Endothelial cell of umbilical vein (primary cell): ENCODE measurements around the gene PIWIL4. TPM values are rescaled to one million over a fixed set of nuclear protein-coding genes. Genes with fewer than 3 reads are reported as not detected.

Experiments used
- BruUV-seq: library from RNA; stranded (reverse); fragments of 400-500 nt; replicated peaks from 2 replicates; lab custom pipeline; 2021; lab: Mats Ljungman, UMichigan
- CTCF ChIA-PET: fragments of 300-600, 350-600 bp; sonication (Branson Sonifier 250); formaldehyde crosslinking; loops from one replicate; lab custom pipeline; 2021; ENCODE audit warnings: antibody characterized with exemption, inconsistent platforms; lab: Charles Lee
- POLR2A ChIA-PET: fragments of 300-600, 350-600 bp; sonication (Branson Sonifier 250); formaldehyde crosslinking; loops from one replicate; lab custom pipeline; 2021; ENCODE audit warnings: antibody characterized with exemption, inconsistent platforms; lab: Charles Lee
- DNase-seq: peaks from one replicate; pipeline ENCODE4 v3.0.0-alpha.2; 2011; ENCODE audit warnings: low read depth, low spot score
- FAIRE-seq: peaks from 2 replicates; lab custom pipeline; 2011; peaks lifted over from hg19 to GRCh38; lab: Jason Lieb, UNC
- H2AFZ ChIP-seq: 2 replicates; pipeline ENCODE4 v1.6.0; 2012; ENCODE audit warnings: low read depth, low read length, control low read depth, inconsistent platforms
- H3K27ac ChIP-seq: 2 replicates; pipeline ENCODE4 v1.5.1; 2011; ENCODE audit warnings: low read depth, mild to moderate bottlenecking, control low read depth, low read length, moderate library complexity; ENCODE audit not compliant: insufficient read depth
- H3K27me3 ChIP-seq, 2 experiments: 2 replicates each; pipeline versions ENCODE4 v1.6.0 to v1.6.1; 2011; ENCODE audit warnings: low read length in 2 of 2, mixed read lengths in 1 of 2; ENCODE audit not compliant: control insufficient read depth in 2 of 2, insufficient read depth in 2 of 2
- H3K36me3 ChIP-seq, 2 experiments: 2 replicates in 1 of 2; 3 replicates in 1 of 2; pipeline ENCODE4 v1.5.1; 2011; ENCODE audit warnings: low read length in 2 of 2, mild to moderate bottlenecking in 1 of 2, moderate library complexity in 1 of 2; ENCODE audit not compliant: control insufficient read depth in 2 of 2, insufficient read depth in 2 of 2; ENCODE audit errors: extremely low read depth in 1 of 2
- H3K4me1 ChIP-seq: 3 replicates; pipeline ENCODE4 v1.5.1; 2011; ENCODE audit warnings: mild to moderate bottlenecking, low read length; ENCODE audit not compliant: control insufficient read depth, insufficient read depth; ENCODE audit errors: extremely low read depth
- H3K4me2 ChIP-seq: 2 replicates; pipeline ENCODE4 v1.6.1; 2011; ENCODE audit warnings: low read length, control low read depth, mixed read lengths; ENCODE audit not compliant: insufficient read depth
- H3K4me3 ChIP-seq, 3 experiments: fragments of 200-600 bp in 1 of 3; sonication (generic), shearing (Covaris generic) in 1 of 3; replicated peaks in 1 of 3; 2 replicates each; pipeline ENCODE4 v1.5.1; 2011 to 2016; ENCODE audit warnings: control low read depth in 3 of 3, low read length in 3 of 3, mild to moderate bottlenecking in 2 of 3, inconsistent platforms in 1 of 3, low read depth in 1 of 3, moderate library complexity in 1 of 3; ENCODE audit not compliant: insufficient read depth in 1 of 3
- H3K79me2 ChIP-seq: 2 replicates; pipeline ENCODE4 v1.6.0; 2012; ENCODE audit warnings: low read length, inconsistent platforms; ENCODE audit not compliant: control insufficient read depth, insufficient read depth
- H3K9ac ChIP-seq: replicated peaks from 2 replicates; pipeline ENCODE3; 2011; ENCODE audit warnings: low read length, control low read depth; ENCODE audit not compliant: insufficient read depth; ENCODE audit errors: extremely low read depth
- H3K9me1 ChIP-seq: replicated peaks from 3 replicates; pipeline ENCODE4 v1.6.0; 2011; ENCODE audit warnings: mild to moderate bottlenecking, low read length; ENCODE audit not compliant: control insufficient read depth, insufficient read depth; ENCODE audit errors: extremely low read depth
- H3K9me3 ChIP-seq: replicated peaks from 2 replicates; pipeline ENCODE4 v1.5.1; 2012; ENCODE audit warnings: low read length, inconsistent platforms; ENCODE audit not compliant: control insufficient read depth, insufficient read depth
- H4K20me1 ChIP-seq: replicated peaks from 2 replicates; pipeline ENCODE3; 2011; ENCODE audit warnings: mild to moderate bottlenecking, low read length; ENCODE audit not compliant: control insufficient read depth, insufficient read depth; ENCODE audit errors: extremely low read depth
- EZH2 ChIP-seq: IDR thresholded peaks from 2 replicates; pipeline ENCODE4 v1.6.1; 2012; ENCODE audit warnings: borderline replicate concordance, low read depth, mild to moderate bottlenecking, moderate library complexity, low read length, inconsistent platforms; ENCODE audit not compliant: severe bottlenecking
- FOS ChIP-seq: IDR thresholded peaks from 2 replicates; pipeline ENCODE4 v1.6.1; 2011; ENCODE audit warnings: mild to moderate bottlenecking, low read length, moderate library complexity, borderline replicate concordance; ENCODE audit not compliant: insufficient read depth
- GATA2 ChIP-seq: IDR thresholded peaks from 2 replicates; pipeline ENCODE4 v1.7.0; 2011; ENCODE audit warnings: low read depth, mild to moderate bottlenecking, moderate library complexity, mixed read lengths, low read length; ENCODE audit not compliant: insufficient read length, insufficient read depth
- MYC ChIP-seq: IDR thresholded peaks from one replicate; pipeline ENCODE4 v1.6.1; 2011; ENCODE audit warnings: mild to moderate bottlenecking, low read depth, low read length
- POLR2A ChIP-seq: IDR thresholded peaks from 2 replicates; pipeline ENCODE4 v1.6.1; 2012; ENCODE audit warnings: low read depth, mild to moderate bottlenecking, control low read depth, low read length
- POLR2AphosphoS5 ChIP-seq: IDR thresholded peaks from 2 replicates; pipeline ENCODE4 v1.6.1; 2012; ENCODE audit warnings: low read depth, mild to moderate bottlenecking, control low read depth, low read length, moderate library complexity; ENCODE audit not compliant: insufficient read depth
- dilution Hi-C: fragments of 300-500 bp; cut with MboI; formaldehyde crosslinking; loops from one replicate; pipeline ENCODE4 v1.15.0; 2019; ENCODE audit warnings: low sequenced_read_pairs; ENCODE audit not compliant: extremely low pct_ligation_motif_present
- intact Hi-C: fragments of 100-400 bp; cut with micrococcal nuclease; formaldehyde crosslinking; loops from one replicate; pipeline ENCODE4 v1.10.0; 2022
- polyA plus RNA-seq, 4 experiments: library from polyadenylated mRNA; depleted of rRNA in 3 of 4; stranded (reverse) in 3 of 4; unstranded in 1 of 4; fragments of >200 nt; gene quantifications; 2 replicates each; pipeline versions ENCODE4 v1.2.1 to v1.2.3, GENCODE V29; 2011 to 2012; ENCODE audit warnings: missing spikeins in 1 of 4
- total RNA-seq: library from RNA; stranded (reverse); gene quantifications from 2 replicates; pipeline ENCODE4 v1.2.3, GENCODE V29; 2021
- TF ChIP-seq, protein P1 (sequence below): IDR thresholded peaks from 2 replicates; pipeline ENCODE4 v1.6.1; 2011; ENCODE audit not compliant: insufficient read depth, insufficient read length

The PIWIL4 gene
- total and polyA plus RNA-seq, 2 donors (not counting 3 experiments of a cell fraction or from before 2014, with no cell fraction given), result 0.55 to 0.64 TPM

DNA sequence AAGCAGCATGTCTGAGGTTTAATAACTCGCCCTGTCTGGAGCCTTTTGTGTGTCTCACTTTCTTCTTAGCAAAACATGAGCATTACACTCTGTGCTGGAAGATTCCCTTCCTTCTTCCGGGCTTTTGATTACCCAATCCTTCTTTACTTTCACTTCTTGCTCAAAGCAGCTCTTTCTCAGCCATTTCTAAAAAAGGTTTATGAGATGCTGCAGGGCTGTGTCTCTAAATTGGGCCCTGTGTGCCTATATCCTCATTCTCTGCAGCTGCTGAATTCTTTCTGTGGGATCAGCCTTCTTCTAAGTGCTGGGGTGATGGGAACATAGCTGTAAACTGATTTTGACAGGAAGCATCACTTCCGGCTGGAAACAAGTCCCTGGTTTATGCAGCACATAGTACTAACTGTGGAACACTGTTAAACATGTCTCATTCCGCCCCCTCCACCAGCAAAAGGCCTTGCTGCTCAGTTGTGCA, 71.8 kb downstream of the PIWIL4 start:
- H3K4me2 ChIP-seq, result no peak overlapping the region
- H3K79me2 ChIP-seq, result no peaks in the 10 kb centered on the region
- ChIA-PET POLR2A (no interaction called here), CTCF (interaction anchor here (0.7 kb wide), 1 partner anchor 9 kb away, joined by 3 read pairs; no protein-coding TSS in a partner anchor)
- no peaks in the 10 kb centered on the region for H3K36me3 ChIP-seq
- H3K9me1 ChIP-seq, result no peaks in the 10 kb centered on the region
- peak; percentile 5 for DNase-seq
- no peak for TF ChIP-seq MYC
- no peak for TF ChIP-seq POLR2A
- TF ChIP-seq GATA2, result no peak
- TF ChIP-seq FOS, result no peak
- TF ChIP-seq, protein P1, sequence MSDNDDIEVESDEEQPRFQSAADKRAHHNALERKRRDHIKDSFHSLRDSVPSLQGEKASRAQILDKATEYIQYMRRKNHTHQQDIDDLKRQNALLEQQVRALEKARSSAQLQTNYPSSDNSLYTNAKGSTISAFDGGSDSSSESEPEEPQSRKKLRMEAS, result no peak
- TF ChIP-seq POLR2AphosphoS5, result no peak
- TF ChIP-seq EZH2, result no peak
- no peak overlapping the region for H3K4me3 ChIP-seq
- H2AFZ ChIP-seq, result peak overlapping the region; percentile 6
- H3K9ac ChIP-seq, result no peak overlapping the region
- intact Hi-C loops, result no loop called here
- dilution Hi-C loops, result no loop called here
- BruUV-seq, result no TSS peak
- H4K20me1 ChIP-seq, result no peaks in the 10 kb centered on the region
- H3K27ac ChIP-seq, result no peak overlapping the region
- peaks cover 3% of the 10 kb centered on the region for H3K4me1 ChIP-seq
- H3K27me3 ChIP-seq, result no peaks in the 10 kb centered on the region
- no peaks in the 10 kb centered on the region for H3K9me3 ChIP-seq
- no peak for FAIRE-seq
